ENCODE data around the gene ATP9A.

DNA sequence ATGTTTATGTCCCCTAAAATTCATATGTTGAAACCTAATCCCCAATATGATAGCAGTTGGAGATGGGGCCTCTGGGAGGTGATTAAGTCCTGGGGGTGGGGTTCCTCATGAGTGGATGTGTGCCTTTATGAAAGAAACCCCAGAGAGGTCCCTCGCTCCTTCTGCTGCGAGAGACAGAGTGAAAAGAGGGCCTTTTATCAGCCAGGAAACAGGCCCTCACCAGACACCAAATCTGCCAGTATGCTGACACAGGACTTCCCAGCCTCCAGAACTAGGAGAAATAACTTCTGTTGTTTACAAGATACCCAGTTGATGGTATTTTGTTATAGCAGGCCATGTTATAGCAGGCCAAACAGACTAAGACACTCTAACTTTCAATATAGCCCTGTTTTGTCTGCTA lies 124.8 kb downstream of the ATP9A start:
- TF ChIP-seq, protein P1, sequence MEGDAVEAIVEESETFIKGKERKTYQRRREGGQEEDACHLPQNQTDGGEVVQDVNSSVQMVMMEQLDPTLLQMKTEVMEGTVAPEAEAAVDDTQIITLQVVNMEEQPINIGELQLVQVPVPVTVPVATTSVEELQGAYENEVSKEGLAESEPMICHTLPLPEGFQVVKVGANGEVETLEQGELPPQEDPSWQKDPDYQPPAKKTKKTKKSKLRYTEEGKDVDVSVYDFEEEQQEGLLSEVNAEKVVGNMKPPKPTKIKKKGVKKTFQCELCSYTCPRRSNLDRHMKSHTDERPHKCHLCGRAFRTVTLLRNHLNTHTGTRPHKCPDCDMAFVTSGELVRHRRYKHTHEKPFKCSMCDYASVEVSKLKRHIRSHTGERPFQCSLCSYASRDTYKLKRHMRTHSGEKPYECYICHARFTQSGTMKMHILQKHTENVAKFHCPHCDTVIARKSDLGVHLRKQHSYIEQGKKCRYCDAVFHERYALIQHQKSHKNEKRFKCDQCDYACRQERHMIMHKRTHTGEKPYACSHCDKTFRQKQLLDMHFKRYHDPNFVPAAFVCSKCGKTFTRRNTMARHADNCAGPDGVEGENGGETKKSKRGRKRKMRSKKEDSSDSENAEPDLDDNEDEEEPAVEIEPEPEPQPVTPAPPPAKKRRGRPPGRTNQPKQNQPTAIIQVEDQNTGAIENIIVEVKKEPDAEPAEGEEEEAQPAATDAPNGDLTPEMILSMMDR (conservative IDR thresholded peaks at IDR 0.05 in 1 of 2, IDR thresholded peaks at IDR 0.05 in 1 of 2; ENCODE audit: extremely low read depth in 1 of 2, insufficient read depth in 1 of 2, low read depth in 1 of 2, low read length in 2 of 2) = no peak
- no peak for TF ChIP-seq EZH2 (IDR thresholded peaks at IDR 0.05; ENCODE audit: borderline replicate concordance, low read length)

All from mammary epithelial cell (primary cell).